ENCODE measurements around the gene IDH3G.
A peak's percentile ranks its signal among the peaks of the same experiment; 100 is the strongest.
"Not testable (repeated sequence)": the region's sequence is repeated elsewhere in the genome, so short reads cannot be mapped to it uniquely, and the experiment has no call there.

IDH3G gene

GRCh38 chrX:153827903-153828302, 33.7 kb upstream of the IDH3G start:
- no peak overlapping the region for H3K9ac ChIP-seq (ENCODE audit: low read length in 2 of 2)
- H3K36me3 ChIP-seq (ENCODE audit: control insufficient read depth in 2 of 2, insufficient read depth in 2 of 2, low read length in 2 of 2) = no peaks in the 10 kb centered on the region
- H3K4me1 ChIP-seq (ENCODE audit: control insufficient read depth, insufficient read depth, low read length) = peaks cover 9% of the 10 kb centered on the region
- peak overlapping the region in 1 of 2 donors; percentile 68 for H3K4me3 ChIP-seq (ENCODE audit: low read length in 2 of 2)
- H3K27ac ChIP-seq (ENCODE audit: low read length) = peak overlapping the region; percentile 41
- H3K27me3 ChIP-seq (ENCODE audit: control insufficient read depth in 1 of 2, insufficient read depth in 2 of 2, low read length in 2 of 2) = peaks cover 0 to 22% of the 10 kb centered on the region in 2 donors
- no peaks in the 10 kb centered on the region for H3K9me3 ChIP-seq (ENCODE audit: control insufficient read depth in 2 of 2, low read length in 2 of 2)

- Histone ChIP-seq H3K9ac (ENCODE audit: low read length in 2 of 2) (no peak overlapping the region), H3K27ac (ENCODE audit: low read length) (no peak overlapping the region), H3K4me3 (ENCODE audit: low read length in 2 of 2) (no peak overlapping the region), H3K36me3 (ENCODE audit: control insufficient read depth in 2 of 2, insufficient read depth in 2 of 2, low read length in 2 of 2) (no peaks in the 10 kb centered on the region), H3K4me1 (ENCODE audit: control insufficient read depth, insufficient read depth, low read length) (peaks cover 9% of the 10 kb centered on the region), H3K9me3 (ENCODE audit: control insufficient read depth in 2 of 2, low read length in 2 of 2) (no peaks in the 10 kb centered on the region), H3K27me3 (ENCODE audit: control insufficient read depth in 1 of 2, insufficient read depth in 2 of 2, low read length in 2 of 2) (peaks cover 0 to 19% of the 10 kb centered on the region in 2 donors)
Measured at GRCh38 chrX:153827016-153827415, 32.8 kb upstream of the IDH3G start.

DNA sequence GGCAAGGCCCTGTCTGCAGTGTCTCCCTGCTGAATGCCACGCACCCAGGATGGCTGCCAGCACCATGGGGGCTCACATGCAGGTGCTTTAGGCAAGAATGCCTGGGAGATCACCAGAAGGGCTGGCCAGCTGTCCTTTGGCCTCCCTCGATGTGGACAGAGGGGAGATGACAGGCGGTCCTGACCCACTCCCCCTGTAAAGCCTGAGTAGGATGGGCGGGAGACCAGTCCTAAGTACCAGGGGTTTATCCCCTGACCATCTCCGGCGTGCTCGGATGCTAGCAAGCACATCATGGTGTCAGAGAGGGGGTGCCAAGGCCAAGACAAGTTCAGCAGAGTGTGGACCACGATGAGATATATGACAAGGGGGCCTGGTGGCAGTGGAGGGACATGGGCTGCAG, 30.9 kb upstream of the IDH3G start:
- Histone ChIP-seq H3K4me1 (ENCODE audit: control insufficient read depth, insufficient read depth, low read length) (peaks cover 8% of the 10 kb centered on the region), H3K36me3 (ENCODE audit: control insufficient read depth in 2 of 2, insufficient read depth in 2 of 2, low read length in 2 of 2) (no peaks in the 10 kb centered on the region), H3K27me3 (ENCODE audit: control insufficient read depth in 1 of 2, insufficient read depth in 2 of 2, low read length in 2 of 2) (peaks cover 0 to 16% of the 10 kb centered on the region in 2 donors), H3K9me3 (ENCODE audit: control insufficient read depth in 2 of 2, low read length in 2 of 2) (no peaks in the 10 kb centered on the region), H3K4me3 (ENCODE audit: low read length in 2 of 2) (no peak overlapping the region), H3K27ac (ENCODE audit: low read length) (no peak overlapping the region), H3K9ac (ENCODE audit: low read length in 2 of 2) (no peak overlapping the region)

DNA sequence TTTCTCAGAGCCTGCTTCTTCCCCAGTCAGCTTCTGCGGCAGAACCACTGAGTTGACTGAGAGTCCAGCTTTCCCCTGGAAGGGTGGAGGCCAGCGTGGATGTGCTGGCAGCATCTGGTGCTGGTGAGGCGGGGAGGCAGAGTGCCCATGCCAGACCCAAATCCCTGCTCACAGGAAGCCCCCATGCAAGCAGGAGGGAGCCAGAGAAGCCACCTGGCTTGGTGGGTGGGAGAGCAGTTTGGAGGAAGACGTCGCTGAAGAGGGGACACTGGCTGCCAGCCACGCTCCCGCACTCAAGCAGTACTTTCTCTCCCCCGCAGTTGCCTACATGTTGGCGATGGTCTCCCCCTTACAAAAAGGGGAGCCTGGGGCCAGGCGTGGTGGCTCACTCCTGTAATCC, 30.2 kb upstream of the IDH3G start:
- Histone ChIP-seq H3K27me3 (ENCODE audit: control insufficient read depth in 1 of 2, insufficient read depth in 2 of 2, low read length in 2 of 2) (peaks cover 0 to 19% of the 10 kb centered on the region in 2 donors), H3K36me3 (ENCODE audit: control insufficient read depth in 2 of 2, insufficient read depth in 2 of 2, low read length in 2 of 2) (no peaks in the 10 kb centered on the region), H3K9ac (ENCODE audit: low read length in 2 of 2) (no peak overlapping the region), H3K27ac (ENCODE audit: low read length) (no peak overlapping the region), H3K9me3 (ENCODE audit: control insufficient read depth in 2 of 2, low read length in 2 of 2) (no peaks in the 10 kb centered on the region), H3K4me3 (ENCODE audit: low read length in 2 of 2) (no peak overlapping the region), H3K4me1 (ENCODE audit: control insufficient read depth, insufficient read depth, low read length) (peaks cover 7% of the 10 kb centered on the region)

DNA sequence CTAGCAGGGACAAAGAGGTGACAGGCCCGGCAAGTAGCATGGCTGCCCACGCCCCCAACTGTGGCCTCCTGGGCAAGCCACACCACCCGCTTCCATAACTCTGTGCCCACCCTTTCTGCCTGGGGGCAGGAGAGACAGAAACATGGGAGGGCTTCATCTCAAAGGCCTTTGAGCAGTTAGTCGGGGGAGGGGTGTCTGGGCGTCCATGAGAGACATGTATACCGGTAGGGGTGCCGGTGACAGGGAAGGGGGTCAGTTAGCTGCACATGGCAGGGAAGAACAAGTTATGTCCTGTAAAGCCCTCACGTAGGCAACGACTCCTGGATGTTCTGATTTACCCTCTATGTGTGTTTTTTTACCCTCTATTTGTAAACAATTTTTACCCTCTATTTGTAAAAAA, 26.9 kb upstream of the IDH3G start:
- no peaks in the 10 kb centered on the region for H3K4me1 ChIP-seq (ENCODE audit: control insufficient read depth, insufficient read depth, low read length)
- H3K27me3 ChIP-seq (ENCODE audit: control insufficient read depth in 1 of 2, insufficient read depth in 2 of 2, low read length in 2 of 2) = peaks cover 0 to 15% of the 10 kb centered on the region in 2 donors
- no peaks in the 10 kb centered on the region for H3K36me3 ChIP-seq (ENCODE audit: control insufficient read depth in 2 of 2, insufficient read depth in 2 of 2, low read length in 2 of 2)
- H3K27ac ChIP-seq (ENCODE audit: low read length) = no peak overlapping the region
- no peak overlapping the region for H3K4me3 ChIP-seq (ENCODE audit: low read length in 2 of 2)
- H3K9ac ChIP-seq (ENCODE audit: low read length in 2 of 2) = no peak overlapping the region
- no peaks in the 10 kb centered on the region for H3K9me3 ChIP-seq (ENCODE audit: control insufficient read depth in 2 of 2, low read length in 2 of 2)

GRCh38 chrX:153820601-153821000, 26.4 kb upstream of the IDH3G start:
- Histone ChIP-seq H3K4me3 (ENCODE audit: low read length in 2 of 2) (no peak overlapping the region), H3K9me3 (ENCODE audit: control insufficient read depth in 2 of 2, low read length in 2 of 2) (no peaks in the 10 kb centered on the region), H3K4me1 (ENCODE audit: control insufficient read depth, insufficient read depth, low read length) (no peaks in the 10 kb centered on the region), H3K27me3 (ENCODE audit: control insufficient read depth in 1 of 2, insufficient read depth in 2 of 2, low read length in 2 of 2) (peaks cover 0 to 15% of the 10 kb centered on the region in 2 donors), H3K36me3 (ENCODE audit: control insufficient read depth in 2 of 2, insufficient read depth in 2 of 2, low read length in 2 of 2) (no peaks in the 10 kb centered on the region), H3K27ac (ENCODE audit: low read length) (no peak overlapping the region), H3K9ac (ENCODE audit: low read length in 2 of 2) (no peak overlapping the region)

DNA sequence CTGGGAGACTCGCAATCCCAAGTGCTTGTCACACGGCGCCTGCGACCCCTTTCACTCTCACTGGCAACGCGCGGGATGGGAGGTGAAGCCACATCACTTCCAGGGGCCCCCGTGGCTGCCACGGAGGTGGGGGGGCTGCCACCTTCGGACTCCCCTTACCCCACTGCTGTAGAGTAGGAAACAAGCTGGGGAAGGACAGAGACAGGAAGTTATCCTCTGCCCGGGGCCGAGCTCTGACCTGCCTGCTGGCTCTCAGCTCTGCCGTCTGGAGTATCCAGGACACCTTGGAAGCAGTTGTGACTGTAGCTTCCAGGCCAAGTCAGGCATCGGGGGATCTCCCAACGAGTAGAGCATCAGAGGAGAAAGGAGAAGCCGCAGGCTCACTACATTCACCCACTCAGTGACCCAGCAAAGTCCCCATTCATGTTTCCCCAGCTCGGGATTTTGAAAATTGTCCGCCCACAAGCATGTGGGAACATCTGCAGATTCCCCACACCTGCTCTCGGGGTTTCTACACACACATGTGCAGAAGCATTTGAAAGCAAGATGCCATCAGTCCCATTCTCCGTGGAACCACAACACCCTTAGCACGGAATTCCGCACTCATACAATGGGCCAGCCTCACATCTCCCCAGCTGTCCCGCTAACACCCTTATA, 25.3 kb upstream of the IDH3G start:
- Histone ChIP-seq H3K27me3 (ENCODE audit: control insufficient read depth in 1 of 2, insufficient read depth in 2 of 2, low read length in 2 of 2) (peaks cover 0 to 15% of the 10 kb centered on the region in 2 donors), H3K36me3 (ENCODE audit: control insufficient read depth in 2 of 2, insufficient read depth in 2 of 2, low read length in 2 of 2) (no peaks in the 10 kb centered on the region), H3K4me1 (ENCODE audit: control insufficient read depth, insufficient read depth, low read length) (no peaks in the 10 kb centered on the region), H3K9ac (ENCODE audit: low read length in 2 of 2) (peak overlapping the region; percentile 13 to 38), H3K4me3 (ENCODE audit: low read length in 2 of 2) (peak overlapping the region; percentile 51 to 64), H3K27ac (ENCODE audit: low read length) (no peak overlapping the region), H3K9me3 (ENCODE audit: control insufficient read depth in 2 of 2, low read length in 2 of 2) (no peaks in the 10 kb centered on the region)

DNA sequence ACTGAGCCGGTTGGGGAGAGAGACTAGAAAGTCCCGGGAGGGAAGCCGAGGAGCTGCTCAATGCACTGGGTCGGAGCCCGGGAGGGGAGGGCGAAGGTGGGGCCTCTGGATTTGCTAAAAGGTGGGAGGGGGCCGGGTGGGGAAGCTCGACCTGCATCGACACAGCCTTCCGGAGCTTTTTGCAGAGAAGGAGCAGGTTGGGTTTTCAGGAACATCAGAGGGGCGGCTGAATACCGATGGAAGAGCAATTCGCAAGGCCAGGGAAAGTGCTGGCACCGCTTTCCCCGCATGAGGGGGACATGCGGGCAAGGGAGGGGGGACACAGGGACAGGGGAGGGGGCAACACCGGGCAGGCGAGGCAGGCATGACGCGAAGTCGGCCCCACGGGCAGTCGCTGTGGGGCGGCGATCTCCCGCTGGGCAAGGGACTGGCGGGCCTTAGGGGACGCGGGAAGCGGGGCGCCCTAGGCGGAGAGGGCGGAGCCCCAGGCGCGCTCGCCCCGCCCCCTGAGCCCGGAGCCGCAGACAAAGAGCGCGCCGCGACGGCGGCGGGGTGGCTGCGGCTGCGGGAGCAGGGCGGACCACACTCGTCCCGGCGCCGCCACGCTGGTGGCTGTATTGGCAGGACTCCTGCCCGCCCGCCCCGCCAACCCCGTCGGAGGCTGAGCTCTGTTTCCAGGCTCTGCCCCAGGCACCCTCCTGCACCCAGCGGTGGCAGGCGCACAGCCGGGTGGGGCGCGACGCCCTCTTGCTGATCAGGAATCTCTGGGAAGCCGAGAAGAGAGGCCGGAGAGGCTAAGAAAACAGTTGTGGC, 24.6 kb upstream of the IDH3G start:
- peak overlapping the region; percentile 51 to 64 for H3K4me3 ChIP-seq (ENCODE audit: low read length in 2 of 2)
- no peaks in the 10 kb centered on the region for H3K4me1 ChIP-seq (ENCODE audit: control insufficient read depth, insufficient read depth, low read length)
- H3K27me3 ChIP-seq (ENCODE audit: control insufficient read depth in 1 of 2, insufficient read depth in 2 of 2, low read length in 2 of 2) = peaks cover 0 to 12% of the 10 kb centered on the region in 2 donors
- H3K9me3 ChIP-seq (ENCODE audit: control insufficient read depth in 2 of 2, low read length in 2 of 2) = no peaks in the 10 kb centered on the region
- H3K9ac ChIP-seq (ENCODE audit: low read length in 2 of 2) = peak overlapping the region; percentile 13 to 38
- H3K27ac ChIP-seq (ENCODE audit: low read length) = no peak overlapping the region
- no peaks in the 10 kb centered on the region for H3K36me3 ChIP-seq (ENCODE audit: control insufficient read depth in 2 of 2, insufficient read depth in 2 of 2, low read length in 2 of 2)

DNA sequence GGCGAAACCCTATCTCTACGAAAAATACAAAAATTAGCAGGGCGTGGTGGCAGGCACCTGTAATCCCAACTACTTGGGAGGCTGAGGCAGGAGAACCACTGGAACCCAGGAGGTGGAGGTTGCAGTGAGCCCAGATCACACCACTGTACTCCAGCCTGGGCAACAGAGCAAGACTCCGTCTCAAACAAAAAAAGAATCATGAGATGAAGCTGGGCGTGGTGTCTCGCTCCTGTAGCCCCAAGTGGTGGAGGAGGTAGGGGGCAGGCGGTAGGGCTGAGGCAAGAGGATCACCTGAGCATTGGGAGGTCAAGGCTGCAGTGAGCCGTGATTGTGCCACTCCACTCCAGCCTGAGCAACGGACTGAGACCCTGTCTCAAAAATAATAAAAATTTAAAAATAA, 23.9 kb upstream of the IDH3G start:
- not testable (repeated sequence) for H3K27ac ChIP-seq (ENCODE audit: low read length); H3K9ac ChIP-seq (ENCODE audit: low read length in 2 of 2); H3K4me1 ChIP-seq (ENCODE audit: control insufficient read depth, insufficient read depth, low read length); H3K4me3 ChIP-seq (ENCODE audit: low read length in 2 of 2); H3K9me3 ChIP-seq (ENCODE audit: control insufficient read depth in 2 of 2, low read length in 2 of 2); H3K36me3 ChIP-seq (ENCODE audit: control insufficient read depth in 2 of 2, insufficient read depth in 2 of 2, low read length in 2 of 2)
- peaks cover 0 to 10% of the 10 kb centered on the region in 2 donors for H3K27me3 ChIP-seq (ENCODE audit: control insufficient read depth in 1 of 2, insufficient read depth in 2 of 2, low read length in 2 of 2)

GRCh38 chrX:153816831-153817690, 22.9 kb upstream of the IDH3G start:
- Histone ChIP-seq H3K9me3 (ENCODE audit: control insufficient read depth in 2 of 2, low read length in 2 of 2) (no peaks in the 10 kb centered on the region), H3K27me3 (ENCODE audit: control insufficient read depth in 1 of 2, insufficient read depth in 2 of 2, low read length in 2 of 2) (peaks cover 0 to 10% of the 10 kb centered on the region in 2 donors)

More at GRCh38 chrX:153816831-153817690, 22.9 kb upstream of the IDH3G start:
- H3K27ac ChIP-seq (ENCODE audit: low read length) = no peak overlapping the region
- H3K4me3 ChIP-seq (ENCODE audit: low read length in 2 of 2) = no peak overlapping the region
- no peaks in the 10 kb centered on the region for H3K4me1 ChIP-seq (ENCODE audit: control insufficient read depth, insufficient read depth, low read length)
- no peaks in the 10 kb centered on the region for H3K36me3 ChIP-seq (ENCODE audit: control insufficient read depth in 2 of 2, insufficient read depth in 2 of 2, low read length in 2 of 2)
- no peak overlapping the region for H3K9ac ChIP-seq (ENCODE audit: low read length in 2 of 2)
